GM12872 (cell line): ENCODE measurements around the gene HTR6.

Experiments
- TF ChIP-seq, protein P1 (sequence below): IDR thresholded peaks from 3 replicates; pipeline ENCODE4 v1.5.1; 2011; ENCODE audit warnings: low read depth, mild to moderate bottlenecking, low read length, moderate library complexity; ENCODE audit not compliant: insufficient read depth

HTR6 gene

DNA sequence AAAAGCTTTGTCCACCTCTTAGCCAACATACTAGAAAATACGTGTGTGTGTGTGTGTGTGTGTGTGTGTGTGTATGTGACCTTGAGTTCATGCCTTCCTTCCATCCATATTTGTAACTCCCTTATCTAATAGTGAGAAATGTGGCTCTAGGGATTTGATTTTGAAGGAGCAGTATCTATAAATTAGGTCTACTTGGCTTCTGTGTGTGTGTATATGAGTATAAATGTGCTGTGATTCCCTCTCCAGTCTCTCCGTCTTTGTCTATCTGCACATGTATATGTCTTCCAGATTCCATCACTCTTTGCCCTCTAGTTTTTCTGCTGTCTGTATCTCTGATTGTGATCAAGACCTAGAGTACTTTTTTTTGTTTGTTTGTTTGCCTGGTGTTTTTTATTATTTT lies 32.5 kb upstream of the HTR6 start:
- TF ChIP-seq, protein P1, sequence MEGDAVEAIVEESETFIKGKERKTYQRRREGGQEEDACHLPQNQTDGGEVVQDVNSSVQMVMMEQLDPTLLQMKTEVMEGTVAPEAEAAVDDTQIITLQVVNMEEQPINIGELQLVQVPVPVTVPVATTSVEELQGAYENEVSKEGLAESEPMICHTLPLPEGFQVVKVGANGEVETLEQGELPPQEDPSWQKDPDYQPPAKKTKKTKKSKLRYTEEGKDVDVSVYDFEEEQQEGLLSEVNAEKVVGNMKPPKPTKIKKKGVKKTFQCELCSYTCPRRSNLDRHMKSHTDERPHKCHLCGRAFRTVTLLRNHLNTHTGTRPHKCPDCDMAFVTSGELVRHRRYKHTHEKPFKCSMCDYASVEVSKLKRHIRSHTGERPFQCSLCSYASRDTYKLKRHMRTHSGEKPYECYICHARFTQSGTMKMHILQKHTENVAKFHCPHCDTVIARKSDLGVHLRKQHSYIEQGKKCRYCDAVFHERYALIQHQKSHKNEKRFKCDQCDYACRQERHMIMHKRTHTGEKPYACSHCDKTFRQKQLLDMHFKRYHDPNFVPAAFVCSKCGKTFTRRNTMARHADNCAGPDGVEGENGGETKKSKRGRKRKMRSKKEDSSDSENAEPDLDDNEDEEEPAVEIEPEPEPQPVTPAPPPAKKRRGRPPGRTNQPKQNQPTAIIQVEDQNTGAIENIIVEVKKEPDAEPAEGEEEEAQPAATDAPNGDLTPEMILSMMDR: no peak

DNA sequence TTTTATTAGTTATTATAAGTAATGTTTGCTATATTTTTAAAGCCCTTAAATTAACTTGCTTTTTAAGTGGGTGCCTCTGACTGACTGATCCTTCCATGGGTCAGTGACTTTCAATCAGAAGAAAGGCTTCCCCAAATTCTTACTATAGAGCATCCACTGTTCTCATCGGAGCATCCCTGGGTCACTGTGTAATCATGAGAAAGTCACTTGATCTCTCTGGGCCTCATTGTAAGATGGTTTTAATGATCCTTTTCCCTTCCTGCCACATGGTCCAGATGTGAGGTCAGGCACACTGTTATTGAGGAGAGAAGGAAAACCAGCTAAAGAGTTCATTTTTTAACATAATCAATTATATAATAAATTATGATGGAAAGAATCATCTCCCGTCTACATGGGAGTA lies 31.6 kb upstream of the HTR6 start:
- TF ChIP-seq, protein P1: no peak

DNA sequence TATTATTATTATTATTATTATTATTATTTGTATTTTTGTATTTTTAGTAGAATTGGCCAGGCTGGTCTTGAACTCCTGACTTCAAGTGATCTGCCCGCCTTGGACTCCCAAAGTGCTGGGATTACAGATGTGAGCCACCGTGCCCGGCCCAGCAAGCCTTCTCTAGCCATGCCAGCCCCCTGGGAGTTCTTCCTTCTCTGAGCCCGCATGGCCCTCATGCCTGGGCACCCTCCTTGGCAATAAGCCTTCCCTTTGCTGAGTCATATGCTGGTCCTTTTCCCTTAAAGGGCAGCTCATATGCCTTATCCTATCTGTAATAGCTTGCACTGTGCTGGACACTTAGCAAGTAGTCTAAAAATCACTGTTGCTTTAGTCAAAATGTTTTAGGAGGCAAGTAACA lies 29.0 kb upstream of the HTR6 start:
- TF ChIP-seq, protein P1: no peak

DNA sequence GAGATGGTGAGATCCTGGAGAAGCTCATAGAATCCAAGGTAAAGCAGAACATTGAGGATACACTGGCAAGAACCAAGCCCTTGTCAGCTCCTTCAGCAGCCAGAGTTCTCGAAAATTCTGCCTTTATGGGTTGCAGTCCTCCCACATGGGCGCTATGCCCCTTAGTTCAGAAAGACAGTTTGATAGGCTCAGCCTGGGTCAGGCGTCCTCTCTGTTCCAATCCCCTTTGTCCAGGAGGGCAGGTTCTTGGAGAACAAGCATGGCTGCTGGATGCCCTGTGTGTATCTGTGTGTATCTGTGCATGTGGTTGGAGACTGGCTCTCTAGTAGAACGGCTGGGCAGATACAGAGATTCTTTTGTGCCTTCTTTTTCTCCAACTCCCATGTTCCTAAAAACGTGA lies 28.6 kb upstream of the HTR6 start:
- TF ChIP-seq, protein P1: no peak

DNA sequence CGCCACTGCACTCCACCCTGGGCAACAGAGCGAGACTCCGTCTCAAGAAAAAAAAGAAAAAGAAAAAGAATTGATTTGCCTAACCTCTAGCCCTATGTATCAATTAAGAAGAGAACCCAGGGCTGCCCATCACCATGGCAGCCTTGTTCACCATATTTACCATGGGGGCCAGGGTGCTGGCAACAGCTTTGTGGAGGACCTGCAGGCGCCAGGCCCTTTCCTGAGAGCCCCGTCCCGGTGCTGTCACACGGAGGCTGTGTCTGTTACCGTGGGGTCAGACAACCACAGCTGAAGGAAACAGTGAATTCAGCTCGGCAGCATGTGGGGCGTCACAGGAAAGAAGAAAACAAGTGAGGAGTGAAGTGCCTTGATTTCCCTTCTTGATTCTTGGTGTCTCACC lies 27.1 kb upstream of the HTR6 start:
- TF ChIP-seq, protein P1: no peak

DNA sequence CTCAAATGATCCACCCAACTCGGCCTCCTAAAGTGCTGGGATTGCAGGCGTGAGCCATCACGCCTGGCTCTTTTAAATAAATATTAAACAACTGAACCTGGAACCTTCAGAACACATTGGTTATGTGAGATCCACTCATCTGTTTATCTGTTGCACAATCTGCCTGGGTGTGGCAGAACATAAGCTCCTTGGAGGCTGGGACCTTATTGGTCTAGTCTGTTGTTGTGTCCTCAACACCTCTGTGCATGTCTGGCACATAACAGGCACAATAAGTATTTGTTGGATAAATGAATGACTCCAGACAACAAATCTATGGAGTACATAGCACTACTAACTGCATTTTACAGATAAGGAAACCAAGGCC lies 24.7 kb upstream of the HTR6 start:
- TF ChIP-seq, protein P1: no peak

DNA sequence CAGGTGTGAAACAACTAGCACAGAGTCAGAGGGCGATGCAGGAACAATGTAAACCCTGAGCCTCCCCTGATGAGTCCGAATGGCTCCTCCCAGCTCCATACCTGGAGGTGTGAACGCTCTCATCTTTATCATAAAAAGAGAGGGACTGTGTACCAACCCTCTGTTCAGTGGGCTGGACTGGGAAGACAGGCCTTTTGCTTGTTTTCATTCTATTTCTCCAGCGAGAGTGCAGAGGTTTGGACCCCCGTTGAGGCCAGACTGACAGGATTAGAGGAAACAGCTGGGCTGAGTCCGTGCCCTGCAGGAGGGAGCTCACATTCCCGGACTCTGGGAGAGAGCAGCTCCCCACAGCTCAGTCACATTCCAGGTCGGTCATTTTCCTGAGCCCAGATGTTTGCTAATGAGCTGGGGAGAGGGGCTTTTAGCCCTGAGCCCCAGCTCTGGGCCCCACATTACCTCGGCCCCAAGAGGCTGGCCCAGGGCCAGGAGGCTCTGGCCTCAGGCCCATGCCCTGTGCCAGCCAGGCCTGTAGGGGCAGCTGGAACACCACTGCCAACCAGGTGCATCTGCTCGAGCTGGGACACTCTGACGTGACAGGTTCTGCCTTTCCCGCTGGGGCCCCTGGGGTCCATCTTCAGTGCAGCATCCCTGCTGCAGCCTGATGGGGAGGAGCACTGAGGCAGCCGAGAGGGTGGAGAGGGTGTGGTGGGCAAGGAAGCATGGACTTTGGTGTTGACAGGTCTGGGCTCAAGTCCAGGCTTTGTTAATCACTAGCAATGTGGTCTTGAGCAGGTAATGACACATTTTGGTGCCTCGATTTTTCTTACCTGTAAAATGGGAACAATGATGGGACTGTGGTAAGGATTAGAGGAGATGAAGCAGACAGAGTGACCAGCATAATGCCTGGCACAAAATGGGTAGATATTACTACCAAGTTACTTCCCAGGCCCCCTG lies 24.0 kb upstream of the HTR6 start:
- TF ChIP-seq, protein P1: no peak
